ENCODE results near the gene RABGAP1L.
"Not testable (repeated sequence)": the region's sequence is repeated elsewhere in the genome, so short reads cannot be mapped to it uniquely, and the experiment has no call there.

Gene RABGAP1L

GRCh38 chr1:174711848-174712247, 552.5 kb downstream of the RABGAP1L start:
- POLR2A ChIA-PET; H3K4me1 ChIP-seq (ENCODE audit: control insufficient read depth, insufficient read depth, low read length); H3K27ac ChIP-seq (ENCODE audit: extremely low read depth, low read depth, low read length); CTCF ChIA-PET; H3K36me3 ChIP-seq (ENCODE audit: control insufficient read depth in 2 of 2, insufficient read depth in 1 of 2, low read length in 2 of 2); H3K4me3 ChIP-seq (ENCODE audit: low read depth, low read length); H3K9me3 ChIP-seq (ENCODE audit: control insufficient read depth, insufficient read depth, low read depth, low read length): not testable (repeated sequence)

GRCh38 chr1:174712541-174712940, 553.2 kb downstream of the RABGAP1L start:
- Histone ChIP-seq H3K36me3 (ENCODE audit: control insufficient read depth in 2 of 2, insufficient read depth in 1 of 2, low read length in 2 of 2) (no peaks in the 10 kb centered on the region), H3K9me3 (ENCODE audit: control insufficient read depth, insufficient read depth, low read depth, low read length) (no peaks in the 10 kb centered on the region), H3K4me1 (ENCODE audit: control insufficient read depth, insufficient read depth, low read length) (no peaks in the 10 kb centered on the region), H3K4me3 (ENCODE audit: low read depth, low read length) (no peak overlapping the region), H3K27ac (ENCODE audit: extremely low read depth, low read depth, low read length) (no peak overlapping the region)
- no peak for TF ChIP-seq ZNF518A (tag by site-specific recombination; conservative IDR thresholded peaks at IDR 0.05; ENCODE audit: low read depth)
- TF ChIP-seq ZNF510 (tag by site-specific recombination; IDR thresholded peaks at IDR 0.05; ENCODE audit: insufficient replicate concordance) = no peak
- CTCF ChIA-PET = no interaction called here
- POLR2A ChIA-PET = no interaction called here

- Histone ChIP-seq H3K4me3 (ENCODE audit: low read depth, low read length) (no peak overlapping the region), H3K4me1 (ENCODE audit: control insufficient read depth, insufficient read depth, low read length) (no peaks in the 10 kb centered on the region), H3K9me3 (ENCODE audit: control insufficient read depth, insufficient read depth, low read depth, low read length) (no peaks in the 10 kb centered on the region), H3K36me3 (ENCODE audit: control insufficient read depth in 2 of 2, insufficient read depth in 1 of 2, low read length in 2 of 2) (no peaks in the 10 kb centered on the region), H3K27ac (ENCODE audit: extremely low read depth, low read depth, low read length) (no peak overlapping the region)
- ChIA-PET POLR2A (no interaction called here), CTCF (interaction anchor here (1.0 kb wide), 1 partner anchor 270 kb away, joined by 3 read pairs; no protein-coding TSS in a partner anchor)
- TF ChIP-seq ZIC2 (tag by site-specific recombination; IDR thresholded peaks at IDR 0.05) (no peak), YY1 (tag by site-specific recombination; IDR thresholded peaks at IDR 0.05) (no peak), ZNF473 (tag by site-specific recombination; IDR thresholded peaks at IDR 0.05) (no peak), OSR2 (tag by site-specific recombination; IDR thresholded peaks at IDR 0.05) (no peak), IKZF3 (tag by site-specific recombination; IDR thresholded peaks at IDR 0.05) (no peak), ZNF624 (tag by site-specific recombination; IDR thresholded peaks at IDR 0.05) (no peak), PATZ1 (tag by site-specific recombination; IDR thresholded peaks at IDR 0.05) (no peak), REPIN1 (tag by site-specific recombination; IDR thresholded peaks at IDR 0.05; ENCODE audit: low read depth) (no peak), ZNF146 (tag by site-specific recombination; IDR thresholded peaks at IDR 0.05) (no peak)
- TF ChIP-seq, protein P1, sequence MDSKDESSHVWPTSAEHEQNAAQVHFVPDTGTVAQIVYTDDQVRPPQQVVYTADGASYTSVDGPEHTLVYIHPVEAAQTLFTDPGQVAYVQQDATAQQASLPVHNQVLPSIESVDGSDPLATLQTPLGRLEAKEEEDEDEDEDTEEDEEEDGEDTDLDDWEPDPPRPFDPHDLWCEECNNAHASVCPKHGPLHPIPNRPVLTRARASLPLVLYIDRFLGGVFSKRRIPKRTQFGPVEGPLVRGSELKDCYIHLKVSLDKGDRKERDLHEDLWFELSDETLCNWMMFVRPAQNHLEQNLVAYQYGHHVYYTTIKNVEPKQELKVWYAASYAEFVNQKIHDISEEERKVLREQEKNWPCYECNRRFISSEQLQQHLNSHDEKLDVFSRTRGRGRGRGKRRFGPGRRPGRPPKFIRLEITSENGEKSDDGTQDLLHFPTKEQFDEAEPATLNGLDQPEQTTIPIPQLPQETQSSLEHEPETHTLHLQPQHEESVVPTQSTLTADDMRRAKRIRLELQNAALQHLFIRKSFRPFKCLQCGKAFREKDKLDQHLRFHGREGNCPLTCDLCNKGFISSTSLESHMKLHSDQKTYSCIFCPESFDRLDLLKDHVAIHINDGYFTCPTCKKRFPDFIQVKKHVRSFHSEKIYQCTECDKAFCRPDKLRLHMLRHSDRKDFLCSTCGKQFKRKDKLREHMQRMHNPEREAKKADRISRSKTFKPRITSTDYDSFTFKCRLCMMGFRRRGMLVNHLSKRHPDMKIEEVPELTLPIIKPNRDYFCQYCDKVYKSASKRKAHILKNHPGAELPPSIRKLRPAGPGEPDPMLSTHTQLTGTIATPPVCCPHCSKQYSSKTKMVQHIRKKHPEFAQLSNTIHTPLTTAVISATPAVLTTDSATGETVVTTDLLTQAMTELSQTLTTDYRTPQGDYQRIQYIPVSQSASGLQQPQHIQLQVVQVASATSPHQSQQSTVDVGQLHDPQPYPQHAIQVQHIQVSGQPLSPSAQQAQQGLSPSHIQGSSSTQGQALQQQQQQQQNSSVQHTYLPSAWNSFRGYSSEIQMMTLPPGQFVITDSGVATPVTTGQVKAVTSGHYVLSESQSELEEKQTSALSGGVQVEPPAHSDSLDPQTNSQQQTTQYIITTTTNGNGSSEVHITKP (tag by site-specific recombination; IDR thresholded peaks at IDR 0.05) = no peak
These were observed 554.5 kb downstream of the RABGAP1L start for GRCh38 chr1:174713796-174714195.

Measured in HEK293 (cell line).